Common myeloid progenitor, CD34-positive (primary cell): Measurements from ENCODE around the gene STAT3.

Source experiments
- CTCF ChIA-PET: fragments of 350-600 bp; sonication (Branson Sonifier 250); formaldehyde crosslinking; loops from one replicate; lab custom pipeline; 2021; ENCODE audit warnings: antibody characterized with exemption; lab: Charles Lee
- POLR2A ChIA-PET: fragments of 350-600 bp; sonication (Branson Sonifier 250); formaldehyde crosslinking; loops from one replicate; lab custom pipeline; 2021; ENCODE audit warnings: antibody characterized with exemption; lab: Charles Lee
- DNase-seq, 3 donors: peaks; one replicate each; pipeline versions ENCODE4 v3.0.0 to v3.0.0-alpha.2; 2013
- H3K27ac ChIP-seq, 2 experiments: 1 replicate in 1 of 2; 2 replicates in 1 of 2; pipeline ENCODE4 v1.7.0; 2013; ENCODE audit warnings: inconsistent platforms in 2 of 2, low read length in 2 of 2, mild to moderate bottlenecking in 2 of 2, low read depth in 1 of 2, moderate library complexity in 1 of 2; ENCODE audit not compliant: severe bottlenecking in 2 of 2, insufficient read depth in 1 of 2, poor library complexity in 1 of 2
- H3K27me3 ChIP-seq, 5 experiments: replicated peaks in 2 of 5; 1 replicate in 3 of 5; 2 replicates in 2 of 5; pipeline versions ENCODE4 v1.6.1 to v1.7.0; 2013; ENCODE audit warnings: low read length in 4 of 5, mild to moderate bottlenecking in 2 of 5, moderate library complexity in 2 of 5, inconsistent platforms in 1 of 5; ENCODE audit not compliant: insufficient read depth in 5 of 5, control insufficient read depth in 4 of 5
- H3K36me3 ChIP-seq, 4 experiments: 1 replicate in 2 of 4; 2 replicates in 2 of 4; pipeline versions ENCODE4 v1.6.1 to v1.7.0; 2013; ENCODE audit warnings: low read length in 3 of 4, control low read depth in 1 of 4, mild to moderate bottlenecking in 1 of 4; ENCODE audit not compliant: control insufficient read depth in 4 of 4, insufficient read depth in 4 of 4
- H3K4me1 ChIP-seq, 4 experiments: 1 replicate in 3 of 4; 2 replicates in 1 of 4; pipeline versions ENCODE4 v1.6.1 to v1.7.1; 2013; ENCODE audit warnings: low read length in 3 of 4, mild to moderate bottlenecking in 3 of 4, control low read depth in 1 of 4, inconsistent platforms in 1 of 4, moderate library complexity in 1 of 4; ENCODE audit not compliant: control insufficient read depth in 4 of 4, insufficient read depth in 4 of 4; ENCODE audit errors: control extremely low read depth in 1 of 4
- H3K4me3 ChIP-seq, 7 experiments: 1 replicate in 4 of 7; 2 replicates in 3 of 7; pipeline versions ENCODE4 v1.5.1 to v1.7.0; 2013; ENCODE audit warnings: mild to moderate bottlenecking in 7 of 7, low read length in 6 of 7, moderate library complexity in 6 of 7, inconsistent platforms in 2 of 7, low read depth in 2 of 7, control low read depth in 1 of 7; ENCODE audit not compliant: insufficient read depth in 4 of 7, control insufficient read depth in 1 of 7; ENCODE audit errors: extremely low read depth in 1 of 7
- H3K9me3 ChIP-seq, 5 experiments: 1 replicate in 4 of 5; 2 replicates in 1 of 5; pipeline versions ENCODE4 v1.6.1 to v1.7.1; 2013; ENCODE audit warnings: low read length in 4 of 5, mild to moderate bottlenecking in 2 of 5, inconsistent platforms in 1 of 5, low read depth in 1 of 5, moderate library complexity in 1 of 5; ENCODE audit not compliant: control insufficient read depth in 4 of 5, insufficient read depth in 2 of 5; ENCODE audit errors: control extremely low read depth in 1 of 5
- WGBS: methylation state at CpG from one replicate; pipeline ENCODE4 v1.1.5; 2013; ENCODE audit not compliant: insufficient coverage; 5-methylcytosine and 5-hydroxymethylcytosine counted together

STAT3 gene

DNA sequence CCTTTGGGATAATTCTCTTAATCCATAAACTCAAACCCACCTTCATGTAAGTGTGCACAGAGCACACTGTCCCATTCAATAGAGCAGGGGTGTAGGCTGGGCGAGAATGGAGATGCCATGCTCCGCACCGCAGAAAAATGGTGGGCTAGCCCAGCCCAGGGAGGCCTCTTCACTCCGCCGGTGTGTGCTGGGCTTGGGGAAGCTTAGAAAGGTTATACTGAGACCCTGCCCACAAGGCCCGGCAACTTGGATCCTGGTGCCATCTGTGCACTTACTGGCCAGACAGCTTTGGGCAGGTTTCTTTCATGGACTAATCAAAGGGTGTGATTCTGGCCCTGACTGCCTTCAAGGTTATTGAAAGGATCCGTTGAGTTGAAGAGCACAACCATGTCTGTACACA lies 103.7 kb downstream of the STAT3 start:
- CTCF ChIA-PET, result interaction anchor here (1.2 to 2.6 kb wide), 2 partner anchors 15 to 62 kb away, joined by 3 to 16 read pairs; no protein-coding TSS in a partner anchor
- POLR2A ChIA-PET, result interaction anchor here (0.8 kb wide), 1 partner anchor 9 kb away, joined by 4 read pairs; no protein-coding TSS in a partner anchor
- H3K4me1 ChIP-seq, result peaks cover 2 to 38% (median 36%) of the 10 kb centered on the region in 4 experiments
- no peak for DNase-seq
- H3K27me3 ChIP-seq, result no peaks in the 10 kb centered on the region
- H3K27ac ChIP-seq, result no peak overlapping the region
- H3K36me3 ChIP-seq, result peaks cover 0 to 5% (median 3%) of the 10 kb centered on the region in 4 experiments
- no peak overlapping the region for H3K4me3 ChIP-seq
- no peaks in the 10 kb centered on the region for H3K9me3 ChIP-seq
- WGBS, result 95% methylated on average over 4 of the region's 7 CpGs

DNA sequence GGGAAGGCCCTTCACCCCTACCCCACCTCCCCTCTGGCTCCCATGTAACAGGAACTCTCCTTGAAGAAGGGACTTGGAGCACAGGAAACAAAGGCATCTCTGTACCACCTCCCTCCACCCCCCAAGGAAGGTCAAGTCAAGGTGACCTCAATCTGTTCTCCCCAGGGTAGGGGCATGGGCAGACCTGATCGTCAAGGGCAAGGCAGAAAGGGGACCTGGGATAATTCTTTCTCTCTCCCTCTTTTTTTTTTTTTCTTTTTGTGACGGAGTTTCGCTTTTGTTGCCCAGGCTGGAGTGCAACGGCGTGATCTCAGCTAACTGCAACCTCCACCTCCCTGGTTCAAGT lies 104.2 kb downstream of the STAT3 start:
- peaks cover 0 to 5% (median 3%) of the 10 kb centered on the region in 4 experiments for H3K36me3 ChIP-seq
- H3K27ac ChIP-seq, result no peak overlapping the region
- POLR2A ChIA-PET, result interaction anchor here (0.8 kb wide), 1 partner anchor 9 kb away, joined by 4 read pairs; no protein-coding TSS in a partner anchor
- H3K4me1 ChIP-seq, result peaks cover 2 to 32% (median 31%) of the 10 kb centered on the region in 4 experiments
- no peaks in the 10 kb centered on the region for H3K27me3 ChIP-seq
- DNase-seq, result no peak
- CTCF ChIA-PET, result interaction anchor here (0.9 to 2.6 kb wide), 4 partner anchors 8 to 61 kb away, joined by 3 to 16 read pairs (median 3); no protein-coding TSS in a partner anchor
- H3K4me3 ChIP-seq, result no peak overlapping the region
- H3K9me3 ChIP-seq, result no peaks in the 10 kb centered on the region
- 80% methylated on average over 1 of the region's 5 CpGs for WGBS

DNA sequence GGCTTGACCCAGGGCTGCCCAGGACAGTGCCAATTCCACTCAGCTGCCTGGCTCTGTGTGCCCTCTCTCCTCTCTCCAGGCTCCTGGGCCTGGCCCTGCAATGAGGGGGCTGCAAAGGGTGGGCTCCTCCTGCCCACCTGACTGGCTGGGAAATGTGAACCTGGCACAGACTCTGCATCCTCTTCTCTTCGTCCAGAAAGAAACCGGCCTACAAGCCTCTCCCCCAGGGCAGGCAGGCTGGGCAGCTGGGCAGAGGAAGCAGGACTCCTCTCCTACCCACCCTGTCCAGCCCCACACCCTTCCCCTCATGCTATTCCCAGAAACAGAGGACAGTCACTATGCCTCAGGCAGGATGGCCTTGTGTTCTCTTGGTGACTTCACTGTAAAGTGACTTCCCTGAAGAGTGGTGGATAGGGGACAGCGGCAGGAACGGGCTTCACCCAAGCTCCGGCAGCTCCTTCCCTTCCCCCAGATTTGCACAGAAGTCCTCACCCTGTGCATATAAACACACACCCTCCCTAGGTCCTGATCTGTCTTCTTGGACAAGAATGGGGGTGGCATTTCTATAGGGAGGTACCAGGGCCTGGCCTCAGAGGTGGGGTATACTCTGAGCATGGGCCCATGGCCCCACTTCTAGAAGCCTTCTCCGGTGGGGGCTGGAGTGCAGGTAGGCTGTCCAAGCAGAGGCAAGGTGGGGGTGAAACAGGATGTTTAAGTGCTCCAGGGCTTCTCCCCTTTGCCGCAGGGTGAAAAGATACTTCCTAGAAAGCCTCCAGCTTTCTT lies 104.8 kb downstream of the STAT3 start:
- 100% methylated on average over 2 of the region's 7 CpGs for WGBS
- DNase-seq, result no peak
- POLR2A ChIA-PET, result no interaction called here
- CTCF ChIA-PET, result interaction anchor here (0.9 to 2.6 kb wide), 4 partner anchors 8 to 61 kb away, joined by 3 to 16 read pairs (median 3); no protein-coding TSS in a partner anchor
- no peak overlapping the region for H3K4me3 ChIP-seq
- H3K36me3 ChIP-seq, result peaks cover 0 to 5% (median 3%) of the 10 kb centered on the region in 4 experiments
- no peaks in the 10 kb centered on the region for H3K27me3 ChIP-seq
- H3K4me1 ChIP-seq, result peaks cover 2 to 28% (median 27%) of the 10 kb centered on the region in 4 experiments
- no peaks in the 10 kb centered on the region for H3K9me3 ChIP-seq
- no peak overlapping the region for H3K27ac ChIP-seq

GRCh38 chr17:42282478-42283080 lies 105.7 kb downstream of the STAT3 start:
- peaks cover 2 to 24% (median 23%) of the 10 kb centered on the region in 4 experiments for H3K4me1 ChIP-seq
- DNase-seq, result no peak
- ChIA-PET POLR2A (no interaction called here), CTCF (interaction anchor here (1.2 to 2.6 kb wide), 3 partner anchors 10 to 60 kb away, joined by 3 to 16 read pairs (median 4); no protein-coding TSS in a partner anchor)
- no peaks in the 10 kb centered on the region for H3K27me3 ChIP-seq
- 100% methylated on average over 5 of the region's 6 CpGs for WGBS
- H3K36me3 ChIP-seq, result peaks cover 0 to 5% (median 3%) of the 10 kb centered on the region in 4 experiments
- H3K9me3 ChIP-seq, result no peaks in the 10 kb centered on the region
- H3K27ac ChIP-seq, result no peak overlapping the region
- no peak overlapping the region for H3K4me3 ChIP-seq

GRCh38 chr17:42281571-42282096 lies 106.6 kb downstream of the STAT3 start:
- no peak overlapping the region for H3K27ac ChIP-seq
- peaks cover 7 to 24% (median 22%) of the 10 kb centered on the region in 4 experiments for H3K4me1 ChIP-seq
- no peaks in the 10 kb centered on the region for H3K27me3 ChIP-seq
- no peaks in the 10 kb centered on the region for H3K9me3 ChIP-seq
- DNase-seq, result no peak
- ChIA-PET POLR2A (no interaction called here), CTCF (interaction anchor here (1.4 kb wide), 1 partner anchor 59 kb away, joined by 4 read pairs; no protein-coding TSS in a partner anchor)
- WGBS, result 94% methylated on average over 5 of the region's 7 CpGs
- no peak overlapping the region for H3K4me3 ChIP-seq
- peaks cover 0 to 5% (median 3%) of the 10 kb centered on the region in 4 experiments for H3K36me3 ChIP-seq

- DNase-seq, result no peak
- H3K4me3 ChIP-seq, result no peak overlapping the region
- H3K27me3 ChIP-seq, result no peaks in the 10 kb centered on the region
- 94% methylated on average over 4 of the region's 4 CpGs for WGBS
- H3K4me1 ChIP-seq, result peaks cover 9 to 18% (median 14%) of the 10 kb centered on the region in 4 experiments
- peaks cover 0 to 5% (median 3%) of the 10 kb centered on the region in 4 experiments for H3K36me3 ChIP-seq
- no peaks in the 10 kb centered on the region for H3K9me3 ChIP-seq
- ChIA-PET POLR2A (interaction anchor here (0.6 to 0.8 kb wide), 2 partner anchors 8 to 325 kb away, joined by 3 read pairs; partner anchors contain the start of gene STAT5A), CTCF (interaction anchor here (0.8 to 4.5 kb wide), 2 partner anchors 11 to 57 kb away, joined by 3 to 25 read pairs; no protein-coding TSS in a partner anchor)
- no peak overlapping the region for H3K27ac ChIP-seq
Measured at GRCh38 chr17:42279776-42280630, 108.2 kb downstream of the STAT3 start.
